Transverse colon (tissue), 4 donors: Measurements from ENCODE around the gene EPB41L4B.
A peak's percentile ranks its signal among the peaks of the same experiment; 100 is the strongest.

ENCODE experiments used
- EP300 ChIP-seq: sonication (generic); formaldehyde crosslinking; IDR thresholded peaks from one replicate; pipeline ENCODE4 v1.6.1; 2017; ENCODE audit warnings: antibody characterized with exemption, low read depth
- POLR2A ChIP-seq: fragments of 450-650 bp; IDR thresholded peaks from one replicate; pipeline ENCODE4 v1.6.1; 2016; ENCODE audit warnings: antibody characterized with exemption, mild to moderate bottlenecking, moderate library complexity
- POLR2AphosphoS5 ChIP-seq, 3 donors: sonication (generic); formaldehyde crosslinking; IDR thresholded peaks; one replicate each; pipeline ENCODE4 v1.6.1; 2016; ENCODE audit warnings: antibody characterized with exemption in 3 of 3
- TF ChIP-seq, protein P1 (sequence below), 5 experiments: fragments of 200-600 bp in 3 of 5; fragments of 450-650 bp in 2 of 5; sonication (generic) in 3 of 5; IDR thresholded peaks; 1 replicate in 2 of 5; 2 replicates in 3 of 5; pipeline ENCODE4 v1.5.1; 2016 to 2017; ENCODE audit warnings: antibody characterized with exemption in 5 of 5, inconsistent platforms in 3 of 5, mild to moderate bottlenecking in 2 of 5, moderate library complexity in 1 of 5

DNA sequence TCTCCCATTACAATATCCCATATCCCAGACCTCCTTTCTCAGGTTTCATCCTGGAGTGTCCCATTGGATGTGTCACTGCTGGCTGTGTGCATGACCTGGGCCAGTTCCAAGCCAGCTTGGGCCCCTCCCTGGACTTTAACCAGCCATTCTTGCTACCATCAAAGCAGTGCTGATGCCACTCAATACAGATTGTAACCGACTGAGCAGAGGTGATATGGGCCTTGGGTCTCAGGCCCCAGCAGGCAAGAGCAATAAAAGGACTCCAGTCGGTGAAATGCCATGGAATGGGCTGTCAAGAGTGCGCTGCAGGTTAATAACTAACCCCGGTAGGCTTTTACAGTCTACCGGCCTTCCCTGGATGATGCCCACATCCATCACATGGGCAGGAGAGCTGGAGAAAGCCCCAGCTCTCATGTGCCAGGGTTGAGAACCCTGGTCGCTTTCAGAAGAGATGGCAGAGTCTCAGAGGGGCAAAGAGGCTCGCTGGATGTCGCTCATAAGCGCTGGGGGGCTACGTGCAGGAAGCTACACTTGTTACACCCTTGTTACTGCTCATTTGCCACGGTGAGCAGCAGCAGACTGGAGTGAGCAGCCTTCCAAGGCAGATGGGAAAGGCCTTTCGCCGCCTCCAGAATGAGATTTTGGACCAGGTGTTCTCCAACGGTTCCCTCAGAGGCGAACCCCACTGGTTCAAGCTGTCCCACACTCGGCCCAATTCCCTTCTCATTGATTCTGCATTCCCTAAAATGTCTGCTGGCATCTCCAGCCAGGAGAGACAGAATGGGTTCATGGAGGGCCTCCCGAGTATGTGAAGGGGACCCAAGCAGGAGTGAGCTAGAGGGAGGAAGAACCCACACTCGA, 13.2 kb downstream of the EPB41L4B start:
- TF ChIP-seq, protein P1, sequence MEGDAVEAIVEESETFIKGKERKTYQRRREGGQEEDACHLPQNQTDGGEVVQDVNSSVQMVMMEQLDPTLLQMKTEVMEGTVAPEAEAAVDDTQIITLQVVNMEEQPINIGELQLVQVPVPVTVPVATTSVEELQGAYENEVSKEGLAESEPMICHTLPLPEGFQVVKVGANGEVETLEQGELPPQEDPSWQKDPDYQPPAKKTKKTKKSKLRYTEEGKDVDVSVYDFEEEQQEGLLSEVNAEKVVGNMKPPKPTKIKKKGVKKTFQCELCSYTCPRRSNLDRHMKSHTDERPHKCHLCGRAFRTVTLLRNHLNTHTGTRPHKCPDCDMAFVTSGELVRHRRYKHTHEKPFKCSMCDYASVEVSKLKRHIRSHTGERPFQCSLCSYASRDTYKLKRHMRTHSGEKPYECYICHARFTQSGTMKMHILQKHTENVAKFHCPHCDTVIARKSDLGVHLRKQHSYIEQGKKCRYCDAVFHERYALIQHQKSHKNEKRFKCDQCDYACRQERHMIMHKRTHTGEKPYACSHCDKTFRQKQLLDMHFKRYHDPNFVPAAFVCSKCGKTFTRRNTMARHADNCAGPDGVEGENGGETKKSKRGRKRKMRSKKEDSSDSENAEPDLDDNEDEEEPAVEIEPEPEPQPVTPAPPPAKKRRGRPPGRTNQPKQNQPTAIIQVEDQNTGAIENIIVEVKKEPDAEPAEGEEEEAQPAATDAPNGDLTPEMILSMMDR (IDR thresholded peaks at IDR 0.05), result no peak
- TF ChIP-seq POLR2AphosphoS5 (IDR thresholded peaks at IDR 0.05) (peak; percentile 31 to 85 (median 83)), POLR2A (peak; percentile 54), EP300 (peak; percentile 55)
